Measurements from ENCODE around the gene PRR7. TPM values are rescaled to one million over a fixed set of nuclear protein-coding genes. Genes with fewer than 3 reads are reported as not detected.

PRR7 gene
- total RNA-seq, 1 donor from 2014 or later: 3.0 TPM

- intact Hi-C loops (cut with micrococcal nuclease): loop anchor here (2.0 kb wide), 1 partner anchor 1035 kb away; the partner anchor contains the start of genes HIGD2A and NOP16
Observed at GRCh38 chr5:177423671-177424070, 22.9 kb upstream of the PRR7 start.

- intact Hi-C loops (cut with micrococcal nuclease): loop anchor here (1.0 to 5.0 kb wide), 4 partner anchors 21 to 1036 kb away; partner anchors contain the start of genes HIGD2A, LMAN2, NOP16 and RNF44
Observed at GRCh38 chr5:177425196-177425800, 21.3 kb upstream of the PRR7 start.

- intact Hi-C loops (cut with micrococcal nuclease): loop anchor here (1.0 to 5.0 kb wide), 14 partner anchors 22 to 1037 kb away; partner anchors contain the start of genes HIGD2A, LMAN2, NOP16 and PDLIM7
Observed at GRCh38 chr5:177425801-177426565, 20.6 kb upstream of the PRR7 start.

- intact Hi-C loops (cut with micrococcal nuclease): loop anchor here (1.0 to 5.0 kb wide), 11 partner anchors 28 to 889 kb away; partner anchors contain the start of genes PDLIM7, PRELID1, RAB24 and RGS14
Observed at GRCh38 chr5:177426566-177427210, 19.9 kb upstream of the PRR7 start, which contains the start of gene GRK6. TSS of gene GRK6 (plus strand) at chr5:177426676. CDS start at chr5:177426846, 170 bp downstream.

GRCh38 chr5:177427211-177427822 lies 19.3 kb upstream of the PRR7 start:
- intact Hi-C loops (cut with micrococcal nuclease): loop anchor here (2.0 to 5.0 kb wide), 4 partner anchors 71 to 890 kb away; partner anchors contain the start of genes PRELID1, RAB24, RGS14 and RNF44

- intact Hi-C loops (cut with micrococcal nuclease): loop anchor here (2.0 to 5.0 kb wide), 4 partner anchors 71 to 891 kb away; partner anchors contain the start of genes PRELID1, RAB24, RGS14 and RNF44
Observed at GRCh38 chr5:177427919-177428573, 18.6 kb upstream of the PRR7 start.

GRCh38 chr5:177428574-177429217 lies 17.9 kb upstream of the PRR7 start:
- intact Hi-C loops (cut with micrococcal nuclease): loop anchor here (1.0 to 5.0 kb wide), 2 partner anchors 17 to 891 kb away; partner anchors contain the start of gene RNF44

GRCh38 chr5:177429248-177430040 lies 17.2 kb upstream of the PRR7 start:
- intact Hi-C loops (cut with micrococcal nuclease): loop anchor here (1.0 to 5.0 kb wide), 2 partner anchors 16 to 892 kb away; partner anchors contain the start of gene RNF44

GRCh38 chr5:177430140-177430951 lies 16.3 kb upstream of the PRR7 start:
- intact Hi-C loops (cut with micrococcal nuclease): no loop called here

- intact Hi-C loops (cut with micrococcal nuclease): no loop called here
Observed at GRCh38 chr5:177430972-177431316, 15.7 kb upstream of the PRR7 start.

GRCh38 chr5:177431317-177432142 lies 15.1 kb upstream of the PRR7 start:
- intact Hi-C loops (cut with micrococcal nuclease): no loop called here

- intact Hi-C loops (cut with micrococcal nuclease): no loop called here
Observed at GRCh38 chr5:177432143-177432838, 14.3 kb upstream of the PRR7 start.

- intact Hi-C loops (cut with micrococcal nuclease): no loop called here
Observed at GRCh38 chr5:177432839-177433657, 13.6 kb upstream of the PRR7 start.

- intact Hi-C loops (cut with micrococcal nuclease): no loop called here
Observed at GRCh38 chr5:177433658-177434217, 12.9 kb upstream of the PRR7 start.

- intact Hi-C loops (cut with micrococcal nuclease): no loop called here
Observed at GRCh38 chr5:177434437-177434836, 12.2 kb upstream of the PRR7 start.
